B cell (primary cell): ENCODE results near the gene APCDD1L. TPM values are rescaled to one million over a fixed set of nuclear protein-coding genes. Genes with fewer than 3 reads are reported as not detected.

Experiments
- ATAC-seq: fragments of 200-7000 bp; cut with Tn5 transposase; one replicate; pipeline ENCODE4 v1.10.0; 2021; ENCODE audit warnings: low read depth, mild to moderate bottlenecking, moderate number of reproducible peaks, moderate library complexity
- CTCF ChIA-PET: fragments of 350-600 bp; sonication (Branson Sonifier 250); formaldehyde crosslinking; loops from one replicate; lab custom pipeline; 2021; ENCODE audit warnings: antibody characterized with exemption, inconsistent platforms; lab: Charles Lee
- POLR2A ChIA-PET: fragments of 350-600 bp; sonication (Branson Sonifier 250); formaldehyde crosslinking; loops from one replicate; lab custom pipeline; 2021; ENCODE audit warnings: antibody characterized with exemption; lab: Charles Lee
- DNase-seq: peaks from one replicate; pipeline ENCODE4 v3.0.0; 2013
- H2AFZ ChIP-seq: 2 replicates; pipeline ENCODE4 v1.6.1; 2012; ENCODE audit warnings: mild to moderate bottlenecking, low read depth, low read length; ENCODE audit not compliant: insufficient read depth, poor library complexity, severe bottlenecking
- H3K27ac ChIP-seq, 2 donors: 1 replicate in 1 of 2; 2 replicates in 1 of 2; pipeline ENCODE4 v1.5.1; 2012 to 2013; ENCODE audit warnings: low read length in 2 of 2, mild to moderate bottlenecking in 2 of 2, moderate library complexity in 1 of 2
- H3K27me3 ChIP-seq, 4 experiments: fragments of 200-600 bp in 1 of 4; sonication (generic) in 1 of 4; replicated peaks in 1 of 4; 1 replicate in 2 of 4; 2 replicates in 2 of 4; pipeline versions ENCODE4 v1.6.1 to v1.7.0; 2013 to 2016; ENCODE audit warnings: low read length in 3 of 4, mild to moderate bottlenecking in 2 of 4, mixed read lengths in 1 of 4, moderate library complexity in 1 of 4; ENCODE audit not compliant: insufficient read depth in 4 of 4, control insufficient read depth in 3 of 4; ENCODE audit errors: control extremely low read depth in 1 of 4
- H3K36me3 ChIP-seq, 2 experiments: replicated peaks in 1 of 2; 1 replicate in 1 of 2; 2 replicates in 1 of 2; pipeline versions ENCODE4 v1.6.1 to v1.7.1; 2013; ENCODE audit warnings: low read length in 1 of 2; ENCODE audit not compliant: insufficient read depth in 2 of 2, control insufficient read depth in 1 of 2; ENCODE audit errors: control extremely low read depth in 1 of 2, extremely low read depth in 1 of 2
- H3K4me1 ChIP-seq, 2 donors: fragments of 200-600 bp in 1 of 2; sonication (generic) in 1 of 2; 1 replicate in 1 of 2; 2 replicates in 1 of 2; pipeline versions ENCODE4 v1.5.1 to v1.6.1; 2013 to 2017; ENCODE audit warnings: low read length in 2 of 2; ENCODE audit not compliant: control insufficient read depth in 2 of 2, insufficient read depth in 2 of 2
- H3K4me2 ChIP-seq: replicated peaks from 2 replicates; pipeline ENCODE3; 2012; ENCODE audit warnings: mild to moderate bottlenecking, low read depth, low read length; ENCODE audit not compliant: poor library complexity, severe bottlenecking
- H3K4me3 ChIP-seq, 5 experiments: fragments of 200-600 bp in 1 of 5; sonication (generic) in 1 of 5; 1 replicate in 3 of 5; 2 replicates in 2 of 5; pipeline versions ENCODE4 v1.5.1 to v1.7.0; 2011 to 2016; ENCODE audit warnings: low read length in 4 of 5, mild to moderate bottlenecking in 4 of 5, low read depth in 2 of 5, control low read depth in 1 of 5, moderate library complexity in 1 of 5; ENCODE audit not compliant: insufficient read depth in 1 of 5; ENCODE audit errors: control extremely low read depth in 1 of 5, extremely low read depth in 1 of 5
- H3K79me2 ChIP-seq: fragments of 200-600 bp; sonication (generic); one replicate; pipeline ENCODE4 v1.6.0; 2016; ENCODE audit warnings: low read length; ENCODE audit not compliant: control insufficient read depth, insufficient read depth
- H3K9ac ChIP-seq: fragments of 200-600 bp; sonication (generic); 2 replicates; pipeline ENCODE4 v1.6.1; 2017; ENCODE audit warnings: mild to moderate bottlenecking, low read length, moderate library complexity
- H3K9me3 ChIP-seq, 3 donors: one replicate each; pipeline versions ENCODE4 v1.6.1 to v1.7.1; 2013; ENCODE audit warnings: low read length in 2 of 3; ENCODE audit not compliant: control insufficient read depth in 2 of 3, insufficient read depth in 1 of 3; ENCODE audit errors: control extremely low read depth in 1 of 3
- H4K20me1 ChIP-seq: 2 replicates; pipeline ENCODE4 v1.6.0; 2012; ENCODE audit warnings: mild to moderate bottlenecking, low read length; ENCODE audit not compliant: insufficient read depth, control insufficient read depth, poor library complexity, severe bottlenecking
- H3K27ac Mint-ChIP-seq: one replicate; pipeline ENCODE4 v1.8.0; 2021; ENCODE audit warnings: mixed read lengths
- H3K27me3 Mint-ChIP-seq: one replicate; pipeline ENCODE4 v1.8.0; 2021; ENCODE audit warnings: mixed read lengths
- H3K4me1 Mint-ChIP-seq: one replicate; pipeline ENCODE4 v1.8.0; 2021; ENCODE audit warnings: mixed read lengths
- H3K4me3 Mint-ChIP-seq: one replicate; pipeline ENCODE4 v1.8.0; 2021; ENCODE audit warnings: mixed read lengths
- H3K9me3 Mint-ChIP-seq: one replicate; pipeline ENCODE4 v1.8.0; 2022; ENCODE audit warnings: mixed read lengths; ENCODE audit not compliant: insufficient read depth
- EZH2 ChIP-seq: IDR thresholded peaks from 2 replicates; pipeline ENCODE4 v1.6.1; 2012; ENCODE audit warnings: borderline replicate concordance, low read depth, mild to moderate bottlenecking, moderate library complexity, low read length; ENCODE audit not compliant: insufficient read depth, poor library complexity, severe bottlenecking
- WGBS: methylation state at CpG from one replicate; pipeline ENCODE4 v1.1.5; 2013; ENCODE audit warnings: missing lambda C conversion rate; ENCODE audit not compliant: insufficient coverage; 5-methylcytosine and 5-hydroxymethylcytosine counted together
- intact Hi-C: fragments of 100-400 bp; cut with micrococcal nuclease; formaldehyde crosslinking; loops from one replicate; pipeline ENCODE4 v1.10.0; 2022
- polyA plus RNA-seq: library from polyadenylated mRNA; depleted of rRNA; stranded (reverse); fragments of >200 nt; gene quantifications from 2 replicates; pipeline ENCODE4 v1.2.3, GENCODE V29; 2012
- total RNA-seq, 2 donors: library from RNA; stranded (reverse); fragments of 120-200 nt in 1 of 2; gene quantifications; 1 replicate in 1 of 2; 2 replicates in 1 of 2; pipeline versions ENCODE4 v1.2.3 to v1.2.4, GENCODE V29; 2013 to 2022
- TF ChIP-seq, protein P1 (sequence below): fragments of 200-600 bp; IDR thresholded peaks from one replicate; pipeline ENCODE4 v1.8.0; 2022; ENCODE audit warnings: antibody characterized with exemption, mild to moderate bottlenecking

The APCDD1L gene
- total and polyA plus RNA-seq, 2 donors (not counting 1 experiment from before 2014, with no cell fraction given) = not detected

DNA sequence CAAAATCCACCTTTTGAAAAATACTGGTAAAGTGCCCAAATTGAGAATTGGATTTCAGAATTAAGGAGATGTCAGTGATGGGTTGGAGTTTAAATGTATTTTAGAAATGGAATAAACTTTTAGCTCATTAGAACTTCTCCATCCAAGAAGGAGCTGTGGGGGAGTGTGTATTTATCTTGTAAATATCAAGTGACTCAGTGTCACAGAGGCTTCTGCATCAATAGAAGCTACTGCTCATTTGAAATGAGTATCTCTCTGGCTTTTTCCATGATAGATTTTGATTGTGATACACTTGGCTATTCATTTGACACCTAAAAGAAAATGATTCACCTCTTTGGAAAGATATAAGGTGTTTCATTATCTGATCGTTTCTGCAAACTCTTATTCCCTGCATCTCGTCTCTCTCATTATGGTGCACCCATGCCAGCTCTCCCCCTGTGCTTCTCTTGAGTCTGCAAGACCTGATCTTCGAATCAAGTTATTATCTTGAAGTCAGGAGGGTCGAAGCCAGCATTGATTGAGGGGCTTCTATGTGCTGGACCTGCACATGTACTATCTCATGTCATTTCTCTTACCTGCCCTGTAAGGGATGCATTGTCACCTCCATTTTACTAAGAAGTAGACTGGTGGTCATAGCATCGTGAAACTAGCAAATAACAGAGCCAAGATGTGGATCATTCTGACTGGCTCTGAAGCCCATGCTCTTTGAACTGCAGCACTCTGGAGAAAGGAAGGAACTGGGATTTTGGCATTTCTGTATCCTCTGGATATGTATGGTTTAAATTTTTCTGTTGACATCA is 96.0 kb downstream of the APCDD1L start:
- DNase-seq (no peak), ATAC-seq (no peak)
- no peaks in the 10 kb centered on the region for H3K9me3 Mint-ChIP-seq
- no peak overlapping the region for H3K4me3 Mint-ChIP-seq
- Histone ChIP-seq H3K4me3 (no peak overlapping the region), H3K36me3 (peaks cover 5 to 31% of the 10 kb centered on the region in 2 experiments), H3K27me3 (no peaks in the 10 kb centered on the region), H3K9me3 (peaks cover 0 to 5% (median 0%) of the 10 kb centered on the region in 3 donors), H3K9ac (no peak overlapping the region), H3K79me2 (peaks cover 60% of the 10 kb centered on the region), H2AFZ (no peak overlapping the region), H3K4me1 (peaks cover 6 to 7% of the 10 kb centered on the region in 2 donors), H3K4me2 (no peak overlapping the region), H4K20me1 (peaks cover 38% of the 10 kb centered on the region), H3K27ac (no peak overlapping the region)
- TF ChIP-seq, protein P1, sequence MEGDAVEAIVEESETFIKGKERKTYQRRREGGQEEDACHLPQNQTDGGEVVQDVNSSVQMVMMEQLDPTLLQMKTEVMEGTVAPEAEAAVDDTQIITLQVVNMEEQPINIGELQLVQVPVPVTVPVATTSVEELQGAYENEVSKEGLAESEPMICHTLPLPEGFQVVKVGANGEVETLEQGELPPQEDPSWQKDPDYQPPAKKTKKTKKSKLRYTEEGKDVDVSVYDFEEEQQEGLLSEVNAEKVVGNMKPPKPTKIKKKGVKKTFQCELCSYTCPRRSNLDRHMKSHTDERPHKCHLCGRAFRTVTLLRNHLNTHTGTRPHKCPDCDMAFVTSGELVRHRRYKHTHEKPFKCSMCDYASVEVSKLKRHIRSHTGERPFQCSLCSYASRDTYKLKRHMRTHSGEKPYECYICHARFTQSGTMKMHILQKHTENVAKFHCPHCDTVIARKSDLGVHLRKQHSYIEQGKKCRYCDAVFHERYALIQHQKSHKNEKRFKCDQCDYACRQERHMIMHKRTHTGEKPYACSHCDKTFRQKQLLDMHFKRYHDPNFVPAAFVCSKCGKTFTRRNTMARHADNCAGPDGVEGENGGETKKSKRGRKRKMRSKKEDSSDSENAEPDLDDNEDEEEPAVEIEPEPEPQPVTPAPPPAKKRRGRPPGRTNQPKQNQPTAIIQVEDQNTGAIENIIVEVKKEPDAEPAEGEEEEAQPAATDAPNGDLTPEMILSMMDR = no peak
- no peak for TF ChIP-seq EZH2
- no peak overlapping the region for H3K27ac Mint-ChIP-seq
- H3K4me1 Mint-ChIP-seq = peaks cover 20% of the 10 kb centered on the region
- ChIA-PET CTCF (no interaction called here), POLR2A (no interaction called here)
- WGBS = no CpG with 5 or more reads among the region's 5 CpGs
- intact Hi-C loops = no loop called here
- H3K27me3 Mint-ChIP-seq = no peaks in the 10 kb centered on the region

DNA sequence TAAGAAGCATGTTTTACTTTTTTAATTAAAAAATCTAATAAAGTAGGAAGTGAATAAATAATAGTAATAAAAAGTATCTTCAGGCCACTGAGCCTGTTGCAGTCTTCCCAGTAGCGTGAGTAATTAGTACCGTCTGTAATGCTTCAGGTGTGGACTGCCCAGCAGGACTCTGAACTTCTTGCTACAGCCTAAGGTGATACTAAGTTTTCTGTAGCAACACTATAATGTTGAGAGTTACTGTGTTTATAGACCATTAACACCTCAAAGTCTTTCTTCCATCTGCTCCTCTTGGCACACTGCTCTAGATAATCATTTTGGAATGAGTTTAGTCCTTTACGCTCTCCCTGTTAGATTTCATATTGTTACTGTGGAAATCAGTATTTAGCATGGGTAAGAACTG is 97.8 kb downstream of the APCDD1L start:
- H3K9ac ChIP-seq = no peak overlapping the region
- CTCF ChIA-PET = no interaction called here
- no peak for ATAC-seq
- H3K9me3 ChIP-seq = peaks cover 0 to 5% (median 0%) of the 10 kb centered on the region in 3 donors
- H3K4me3 ChIP-seq = no peak overlapping the region
- H3K36me3 ChIP-seq = peaks cover 5 to 25% of the 10 kb centered on the region in 2 experiments
- H3K4me2 ChIP-seq = no peak overlapping the region
- H3K27ac ChIP-seq = no peak overlapping the region
- peaks cover 6 to 7% of the 10 kb centered on the region in 2 donors for H3K4me1 ChIP-seq
- Mint-ChIP-seq H3K4me1 (peaks cover 20% of the 10 kb centered on the region), H3K27ac (no peak overlapping the region), H3K4me3 (no peak overlapping the region), H3K27me3 (no peaks in the 10 kb centered on the region), H3K9me3 (no peaks in the 10 kb centered on the region)
- WGBS = 100% methylated on average over 2 of the region's 3 CpGs
- intact Hi-C loops = no loop called here
- H4K20me1 ChIP-seq = peaks cover 43% of the 10 kb centered on the region
- DNase-seq = no peak
- no peaks in the 10 kb centered on the region for H3K27me3 ChIP-seq
- no peak overlapping the region for H2AFZ ChIP-seq
- no peak for TF ChIP-seq EZH2
- TF ChIP-seq, protein P1 = no peak
- POLR2A ChIA-PET = no interaction called here
- H3K79me2 ChIP-seq = peaks cover 65% of the 10 kb centered on the region
